Measurements from ENCODE around the gene DIP2C.
"Not testable (repeated sequence)": the region's sequence is repeated elsewhere in the genome, so short reads cannot be mapped to it uniquely, and the experiment has no call there.

Gene DIP2C

DNA sequence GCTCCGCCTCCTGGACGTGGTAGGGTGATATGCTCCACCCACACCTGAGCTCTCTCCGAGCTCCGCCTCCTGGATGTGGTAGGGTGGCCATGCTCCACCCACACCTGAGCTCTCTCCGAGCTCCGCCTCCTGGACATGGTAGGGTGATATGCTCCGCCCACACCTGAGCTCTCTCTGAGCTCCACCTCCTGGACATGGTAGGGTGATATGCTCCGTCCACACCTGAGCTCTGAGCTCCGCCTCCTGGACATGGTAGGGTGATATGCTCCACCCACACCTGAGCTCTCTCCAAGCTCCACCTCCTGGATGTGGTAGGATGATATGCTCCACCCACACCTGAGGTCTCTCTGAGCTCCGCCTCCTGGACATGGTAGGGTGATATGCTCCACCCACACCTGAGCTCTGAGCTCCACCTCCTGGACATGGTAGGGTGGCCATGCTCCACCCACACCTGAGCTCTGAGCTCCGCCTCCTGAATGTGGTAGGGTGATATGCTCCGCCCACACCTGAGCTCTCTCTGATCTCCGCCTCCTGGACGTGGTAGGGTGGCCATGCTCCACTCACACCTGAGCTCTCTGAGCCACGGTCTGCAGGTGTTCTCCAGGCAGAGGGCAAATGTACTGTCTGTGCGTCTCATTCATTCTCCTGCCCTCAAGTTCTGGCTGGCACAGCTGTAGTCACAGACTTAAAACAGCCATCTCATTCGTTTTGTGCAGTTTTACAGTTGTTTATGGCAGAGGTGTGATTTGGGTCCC is 252.4 kb downstream of the DIP2C start:
- DNase-seq, result no peak

DNA sequence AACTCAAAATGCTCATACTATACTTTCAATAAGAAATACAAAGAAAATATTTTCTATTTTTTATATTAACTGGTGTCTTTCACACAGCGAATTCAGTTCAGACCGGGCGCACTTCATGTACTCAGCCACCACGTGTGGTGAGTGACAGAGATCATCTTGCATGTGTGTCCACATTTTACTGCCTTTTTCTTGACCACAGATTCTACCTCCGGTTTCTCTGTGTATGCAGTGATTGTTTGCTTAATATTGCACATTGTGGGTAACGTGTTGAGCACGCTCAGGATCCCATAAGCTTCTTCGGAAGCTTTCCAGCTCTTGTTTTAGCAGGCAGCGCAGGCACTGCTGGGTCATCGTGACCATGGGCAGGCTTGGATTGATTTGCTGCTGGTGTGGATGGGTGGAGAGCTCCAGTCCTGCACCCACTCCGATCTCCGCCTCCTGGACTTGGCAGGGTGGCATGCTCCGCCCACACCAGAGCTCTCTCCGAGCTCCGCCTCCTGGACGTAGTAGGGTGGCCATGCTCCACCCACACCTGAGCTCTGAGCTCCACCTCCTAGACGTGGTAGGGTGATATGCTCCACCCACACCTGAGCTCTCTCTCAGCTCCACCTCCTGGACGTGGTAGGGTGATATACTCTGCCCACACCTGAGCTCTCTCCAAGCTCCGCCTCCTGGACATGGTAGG is 253.3 kb downstream of the DIP2C start:
- DNase-seq, result no peak

DNA sequence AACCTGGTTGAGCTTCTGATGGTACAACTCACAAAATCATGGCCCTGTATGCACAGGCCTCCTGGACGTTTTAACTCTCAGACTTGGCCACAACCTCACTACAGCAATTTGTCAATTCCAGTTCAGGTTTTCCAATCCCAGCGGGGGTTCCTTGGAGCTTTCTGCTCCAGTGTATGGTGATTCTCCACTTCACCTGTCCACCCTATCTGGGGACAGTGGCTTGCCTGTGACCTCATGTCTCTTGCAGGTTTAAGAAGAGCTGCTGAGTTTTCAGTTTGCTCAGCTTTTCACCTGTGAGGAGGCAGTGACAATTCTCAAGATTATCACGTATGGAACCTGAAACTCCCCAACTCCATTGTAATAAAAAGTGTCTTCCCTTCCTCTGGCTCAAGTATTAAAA is 254.1 kb downstream of the DIP2C start:
- DNase-seq, result no peak

DNA sequence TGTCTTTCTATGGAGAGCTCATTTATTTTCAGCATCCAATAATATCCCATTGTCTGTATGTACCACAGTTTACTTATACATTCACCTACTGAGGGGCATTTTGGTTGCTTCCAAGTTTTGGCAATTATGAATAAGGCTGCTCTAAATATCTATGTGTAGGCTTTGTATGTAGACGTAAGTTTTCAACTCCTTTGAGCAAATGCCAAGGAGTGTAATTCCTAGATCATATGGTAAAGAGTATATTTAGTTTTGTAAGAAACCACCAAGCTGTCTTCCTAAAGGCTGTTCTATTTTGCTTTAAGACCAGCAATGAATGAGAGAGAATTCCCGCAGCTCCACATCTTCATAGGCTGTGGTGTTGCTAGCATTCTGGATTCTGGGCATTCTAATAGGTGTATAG is 259.8 kb downstream of the DIP2C start:
- no peak for DNase-seq

DNA sequence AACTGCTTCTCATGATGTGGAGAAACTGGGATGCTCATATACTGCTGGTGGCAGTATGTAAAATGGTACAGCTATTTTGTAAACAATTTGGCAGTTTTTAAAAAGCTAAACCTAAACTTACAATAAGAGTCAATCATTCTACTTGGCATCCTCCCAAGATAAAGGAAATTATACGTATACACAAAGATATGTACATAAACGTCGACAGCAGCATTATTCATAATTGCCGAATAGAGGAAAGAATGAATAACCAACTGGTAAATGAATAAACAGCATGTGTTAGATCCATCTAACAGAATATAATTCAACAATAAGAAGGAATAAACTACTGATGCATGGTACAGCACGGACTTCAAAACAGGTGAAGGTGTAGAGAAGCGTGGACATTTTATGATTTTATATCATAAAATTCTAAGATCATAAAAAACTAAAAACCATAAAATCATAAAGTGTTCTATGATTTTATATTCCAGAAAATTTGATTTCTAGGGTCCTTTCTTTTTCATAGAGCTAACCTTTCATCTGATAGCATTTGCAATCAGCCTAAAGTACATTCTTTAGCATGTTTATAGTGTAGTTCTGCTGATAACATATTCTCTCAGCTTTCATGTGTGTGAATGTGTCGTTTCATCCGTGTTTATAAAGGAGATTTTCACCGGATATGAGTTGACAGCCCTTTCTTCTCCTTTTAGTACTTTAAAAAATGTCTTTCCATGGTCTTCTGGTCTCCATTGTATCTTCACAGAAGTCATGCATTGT is 261.5 kb downstream of the DIP2C start:
- DNase-seq, result no peak

DNA sequence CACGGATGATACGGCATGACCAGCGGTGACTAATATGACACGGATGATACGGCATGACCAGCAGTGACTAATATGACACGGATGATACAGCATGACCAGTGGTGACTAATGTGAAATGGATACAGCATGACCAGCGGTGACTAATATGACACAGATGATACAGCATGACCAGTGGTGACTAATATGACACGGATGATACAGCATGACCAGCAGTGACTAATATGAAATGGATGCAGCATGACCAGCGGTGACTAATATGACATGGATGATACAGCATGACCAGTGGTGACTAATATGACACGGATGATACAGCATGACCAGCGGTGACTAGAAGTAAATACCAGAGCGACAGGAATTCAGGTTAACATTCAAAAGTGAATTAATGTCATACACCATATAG is 264.1 kb downstream of the DIP2C start:
- not testable (repeated sequence) for DNase-seq

DNA sequence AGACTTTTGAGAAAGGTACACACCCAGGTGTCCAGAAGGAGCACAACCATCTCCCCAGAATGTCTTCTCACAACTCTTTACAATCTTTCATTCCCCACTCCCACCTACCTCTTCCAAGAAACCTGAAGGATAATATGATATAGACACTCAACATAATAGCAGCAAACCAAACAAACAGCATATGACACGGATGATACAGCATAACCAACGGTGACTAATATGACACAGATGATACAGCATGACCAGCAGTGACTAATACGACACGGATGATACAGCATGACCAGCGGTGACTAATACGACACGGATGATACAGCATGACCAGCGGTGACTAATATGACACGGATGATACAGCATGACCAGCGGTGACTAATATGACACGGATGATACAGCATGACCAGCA is 264.7 kb downstream of the DIP2C start:
- DNase-seq, result not testable (repeated sequence)

DNA sequence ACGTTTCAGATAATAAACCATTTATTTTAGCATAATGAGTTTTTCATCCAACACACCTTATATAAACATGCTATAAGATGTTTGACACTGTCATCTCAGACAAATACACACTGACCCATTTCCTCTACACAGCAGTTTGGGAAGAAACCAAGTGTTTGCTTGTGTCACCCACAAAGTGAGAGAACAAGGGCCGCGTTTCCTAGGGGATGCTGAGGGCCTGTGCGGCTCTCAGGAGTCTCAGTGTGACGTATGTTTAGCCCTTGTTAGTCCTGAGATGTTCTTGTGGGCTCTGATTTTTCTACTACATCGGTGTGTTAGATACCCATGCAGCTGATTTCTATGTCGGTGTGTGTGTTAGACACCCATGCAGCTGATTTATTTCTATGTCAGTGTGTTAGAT is 266.3 kb downstream of the DIP2C start:
- DNase-seq, result no peak

DNA sequence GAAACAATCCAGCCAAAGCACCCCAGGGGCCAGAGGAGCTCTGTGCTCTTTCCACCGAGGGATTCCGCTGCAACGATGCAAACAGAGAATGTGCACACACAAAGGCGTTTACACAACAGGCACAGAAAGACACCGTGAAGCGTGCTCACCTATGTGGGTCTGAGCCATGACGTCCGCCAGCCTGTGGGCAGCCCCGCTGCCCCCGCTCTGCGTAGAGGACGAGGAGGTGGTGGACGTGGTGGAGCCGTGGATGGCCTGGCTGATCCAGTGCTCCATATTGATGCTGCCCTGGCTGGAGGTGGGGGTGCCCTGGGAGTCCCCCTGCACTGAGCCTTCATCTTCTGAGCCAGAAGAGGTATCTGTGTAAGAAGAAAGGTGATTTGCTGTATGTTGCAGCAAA is 266.8 kb downstream of the DIP2C start:
- no peak for DNase-seq

DNA sequence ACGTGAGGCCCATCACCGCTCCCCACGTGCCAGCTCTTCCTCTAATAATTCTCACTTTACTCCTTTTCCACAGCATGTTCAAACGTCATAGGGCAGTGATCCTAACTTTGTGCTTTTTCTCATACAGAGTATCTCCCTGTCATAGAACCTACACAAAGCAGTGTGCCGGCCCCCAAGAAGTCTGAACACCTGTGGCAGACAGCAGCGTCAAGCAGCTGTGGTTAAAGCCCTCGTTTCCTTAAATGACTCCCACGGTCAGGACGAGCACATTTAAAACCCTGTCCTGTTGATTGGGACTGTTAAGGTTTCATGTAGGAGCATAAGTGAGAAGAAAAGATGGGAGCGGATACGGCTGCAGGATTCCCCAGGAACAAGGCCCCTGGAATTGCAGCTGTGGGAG is 267.2 kb downstream of the DIP2C start:
- DNase-seq, result no peak

DNA sequence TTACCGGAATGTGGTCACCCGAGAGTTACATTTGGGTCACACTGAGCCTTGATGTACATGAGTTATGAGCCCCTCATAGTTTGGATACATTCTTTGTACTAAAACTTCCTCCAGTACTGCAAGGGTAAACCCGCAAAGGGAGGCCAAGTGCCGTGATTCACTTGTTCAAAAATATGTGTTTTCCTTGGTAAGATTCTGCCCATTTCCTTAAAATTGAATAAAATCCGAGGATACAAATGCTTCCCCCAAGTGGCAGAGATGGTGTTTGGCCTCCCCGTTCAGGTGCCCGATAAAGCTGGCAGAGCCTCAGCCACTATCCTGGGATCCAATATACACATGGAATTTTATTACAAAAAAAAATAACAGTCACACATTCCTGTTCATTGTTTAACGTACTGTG is 268.3 kb downstream of the DIP2C start:
- no peak for DNase-seq

DNA sequence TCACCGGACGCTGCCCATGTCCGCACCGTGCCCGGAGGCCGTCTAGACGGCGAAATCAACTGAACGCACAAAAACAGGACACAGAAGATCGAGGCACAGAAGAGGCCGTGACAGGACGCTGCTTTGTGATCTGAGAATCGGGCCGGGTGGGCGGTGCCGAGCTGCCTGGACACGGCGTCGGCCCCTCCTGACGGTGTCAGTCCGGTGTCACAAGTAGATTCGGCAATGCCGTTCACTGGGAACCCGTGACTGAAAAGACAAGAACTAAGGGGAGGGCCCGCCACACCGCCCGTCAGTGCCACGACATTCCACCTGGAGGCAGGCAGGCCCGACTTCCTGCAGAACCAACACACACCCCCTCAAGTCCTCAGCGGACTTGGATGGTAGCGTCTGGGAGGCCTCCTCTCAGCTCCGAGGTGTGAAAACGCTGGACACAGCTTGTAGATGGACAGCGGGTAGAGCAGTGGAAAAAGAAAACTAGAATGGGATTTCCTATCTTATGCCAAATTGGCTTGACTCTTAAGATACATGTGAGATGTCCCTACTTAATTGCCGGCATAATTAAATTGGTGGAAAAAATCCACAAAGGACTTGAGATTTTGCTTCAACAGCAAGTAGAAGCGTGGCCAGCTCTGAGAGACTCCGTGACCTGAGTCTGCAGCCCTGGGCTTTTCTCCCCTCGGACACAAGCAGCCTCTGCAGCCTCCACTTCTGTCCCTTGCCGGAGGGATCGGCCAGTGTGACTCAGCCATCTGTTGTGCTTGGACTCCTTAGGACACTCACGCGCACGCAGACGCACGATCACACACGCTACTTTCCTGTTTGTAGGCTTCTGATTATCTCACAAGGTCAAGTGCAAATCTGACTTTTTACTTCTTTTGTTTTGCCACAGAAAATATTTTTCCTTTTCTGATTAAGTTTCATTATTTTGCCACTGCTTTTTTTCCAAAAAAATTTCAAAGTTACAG is 269.0 kb downstream of the DIP2C start:
- no peak for DNase-seq

DNA sequence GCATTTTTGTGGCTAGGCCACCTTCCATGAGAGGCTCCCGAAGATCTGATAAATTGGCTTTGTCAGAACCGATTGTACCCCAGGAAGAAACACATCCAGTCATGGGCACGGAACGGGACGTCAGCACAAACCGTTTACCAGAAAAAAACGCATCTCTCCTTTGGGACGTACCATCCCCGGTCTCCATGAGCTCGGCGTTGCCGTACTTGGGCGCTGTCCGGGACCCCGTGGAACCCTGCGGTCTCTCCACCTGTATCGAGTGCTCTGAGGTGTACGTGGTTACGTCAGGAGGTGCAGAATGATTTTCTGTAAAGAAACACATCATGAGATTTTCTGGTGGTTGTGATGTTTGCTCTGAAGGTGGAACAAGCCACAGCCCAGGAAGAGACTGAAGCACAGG is 270.6 kb downstream of the DIP2C start:
- no peak for DNase-seq

DNA sequence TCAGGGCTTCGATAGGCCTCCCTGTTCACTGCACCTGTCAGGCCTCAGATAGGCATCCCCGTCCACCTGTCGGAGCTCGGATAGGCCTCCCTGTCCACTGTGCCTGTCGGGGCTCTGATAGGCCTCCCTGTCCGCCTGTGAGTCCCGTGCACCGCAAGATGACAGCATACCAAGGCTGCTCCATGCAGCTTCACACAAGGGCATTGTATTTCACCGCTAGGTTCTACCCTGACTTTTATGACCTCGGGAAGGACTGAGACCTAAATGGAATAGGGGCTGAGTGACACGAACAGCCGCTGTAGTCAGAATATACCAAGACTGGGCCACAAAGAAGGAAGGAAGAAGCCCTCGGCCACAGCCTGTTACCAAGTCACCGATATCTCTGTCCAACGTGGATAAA is 271.2 kb downstream of the DIP2C start:
- DNase-seq, result no peak

DNA sequence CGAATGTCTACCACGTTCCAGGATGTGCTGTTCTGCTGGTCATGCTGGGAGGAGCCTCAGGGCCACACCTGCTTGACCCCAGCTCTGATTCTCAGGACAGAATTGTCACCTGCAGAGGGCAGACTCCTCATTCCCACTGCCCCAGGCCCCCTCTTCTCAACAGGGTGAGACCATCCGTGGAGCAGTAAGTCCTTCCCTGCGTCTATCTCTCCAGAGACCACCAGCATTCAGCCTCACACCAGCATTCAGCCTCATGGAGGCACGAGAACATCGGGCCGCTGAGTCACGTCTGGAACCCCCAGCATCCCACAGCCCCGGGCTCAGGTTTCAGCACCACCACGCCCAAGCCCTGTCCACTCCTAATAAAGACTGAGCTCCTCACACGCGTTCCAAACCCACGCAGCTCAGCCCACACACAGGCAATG is 273.4 kb downstream of the DIP2C start:
- no peak for DNase-seq

DNA sequence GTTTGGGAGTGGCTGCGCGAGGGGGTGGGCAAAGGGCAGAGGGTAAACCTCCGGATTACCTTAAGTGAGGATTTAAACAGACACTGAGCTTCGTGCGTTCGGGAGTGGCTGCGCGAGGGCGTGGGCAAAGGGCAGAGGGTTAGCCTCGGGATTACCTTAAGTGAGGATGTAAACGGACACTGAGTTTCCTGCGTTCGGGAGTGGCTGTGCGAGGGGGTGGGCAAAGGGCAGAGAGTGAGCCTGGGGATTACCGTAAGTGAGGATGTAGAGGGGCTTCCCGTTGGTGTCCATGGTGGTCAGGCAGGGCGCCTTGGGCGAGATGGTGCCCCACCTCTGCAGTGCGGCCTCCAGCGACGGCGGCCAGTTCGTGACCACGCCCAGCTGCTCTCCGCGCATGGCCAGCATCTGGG is 275.8 kb downstream of the DIP2C start:
- no peak for DNase-seq

DNA sequence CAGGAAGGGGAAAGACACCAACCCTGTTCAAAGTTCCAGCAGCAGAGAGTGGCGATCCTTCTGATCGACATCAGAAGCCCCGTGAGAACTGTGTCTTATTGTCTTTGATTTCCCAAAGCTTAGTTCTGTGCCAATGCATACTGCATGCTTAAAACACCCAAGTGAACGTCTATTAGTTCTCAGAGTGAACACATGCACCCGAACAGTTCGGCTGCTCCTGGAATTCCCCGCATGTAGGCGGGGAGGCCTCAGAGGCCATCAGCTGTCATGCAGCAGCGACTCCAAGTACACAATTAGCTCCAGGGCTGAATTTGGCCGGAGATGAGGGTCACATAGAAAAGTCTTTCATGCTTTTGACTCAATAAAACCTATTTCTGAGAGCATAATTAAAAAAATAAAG is 277.4 kb downstream of the DIP2C start:
- DNase-seq, result no peak

DNA sequence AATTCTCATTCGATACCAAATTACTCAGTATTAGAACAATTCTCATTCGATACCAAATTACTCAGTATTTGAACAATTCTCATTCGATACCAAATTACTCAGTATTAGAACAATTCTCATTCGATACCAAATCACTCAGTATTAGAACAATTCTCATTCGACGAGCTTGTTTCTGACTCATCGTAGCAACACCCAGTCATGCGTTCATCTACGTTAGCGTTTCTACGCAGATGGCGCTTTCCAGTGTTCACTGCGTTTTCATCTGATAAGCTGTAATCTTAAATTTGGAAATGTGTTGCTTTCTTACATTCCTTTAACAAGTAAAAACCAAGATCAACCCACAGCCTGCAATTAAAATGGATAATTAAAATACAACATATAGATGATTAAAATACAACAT is 277.9 kb downstream of the DIP2C start:
- DNase-seq, result no peak

DNA sequence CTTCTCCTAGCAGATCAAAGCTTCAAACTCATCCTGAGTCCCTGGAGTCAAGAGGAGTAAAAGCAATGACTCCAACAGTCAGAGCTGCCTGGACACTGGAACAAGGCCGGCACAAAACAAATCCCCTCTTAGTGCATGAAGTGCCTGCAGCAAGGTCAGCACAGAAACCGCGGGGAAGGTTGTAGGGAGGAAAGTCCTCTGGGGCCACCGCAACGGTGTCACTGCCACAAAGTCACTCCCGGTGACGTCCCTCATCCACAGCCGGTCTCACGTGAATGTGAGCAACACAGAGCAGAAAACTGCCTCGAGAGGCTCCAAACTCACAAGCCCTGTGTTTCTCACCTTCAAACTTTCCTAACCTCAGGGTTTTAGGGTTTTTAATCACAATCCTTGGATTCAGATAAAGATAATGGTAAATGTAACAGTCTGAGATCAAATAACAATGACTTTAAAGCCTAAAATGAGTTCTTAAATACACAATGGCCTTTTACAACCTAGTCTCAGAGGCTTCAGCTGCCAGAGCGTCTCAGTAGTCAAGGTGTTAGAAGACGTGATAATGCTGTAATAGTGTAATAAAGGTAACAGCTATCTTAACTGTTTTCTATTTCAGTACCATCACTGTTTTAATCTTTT is 279.9 kb downstream of the DIP2C start:
- no peak for DNase-seq

DNA sequence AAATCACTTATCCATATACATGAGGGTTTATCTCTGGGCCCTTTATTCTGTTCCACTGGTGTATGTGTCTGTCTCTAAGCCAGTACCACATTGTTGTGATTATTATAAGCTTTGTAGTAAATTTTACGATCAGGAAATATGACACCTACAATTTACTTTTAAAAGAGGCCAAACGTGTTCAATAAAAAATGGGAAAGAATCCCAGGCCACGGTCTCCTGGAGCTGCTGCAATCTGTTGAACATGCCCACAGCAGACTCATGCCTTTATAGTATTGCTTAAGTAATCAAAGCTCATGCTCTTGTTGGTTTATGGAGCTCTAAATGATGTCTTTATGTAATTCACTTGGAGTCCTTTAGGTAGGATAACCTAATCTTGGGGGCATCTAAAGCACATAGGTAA is 281.2 kb downstream of the DIP2C start:
- no peak for DNase-seq

DNA sequence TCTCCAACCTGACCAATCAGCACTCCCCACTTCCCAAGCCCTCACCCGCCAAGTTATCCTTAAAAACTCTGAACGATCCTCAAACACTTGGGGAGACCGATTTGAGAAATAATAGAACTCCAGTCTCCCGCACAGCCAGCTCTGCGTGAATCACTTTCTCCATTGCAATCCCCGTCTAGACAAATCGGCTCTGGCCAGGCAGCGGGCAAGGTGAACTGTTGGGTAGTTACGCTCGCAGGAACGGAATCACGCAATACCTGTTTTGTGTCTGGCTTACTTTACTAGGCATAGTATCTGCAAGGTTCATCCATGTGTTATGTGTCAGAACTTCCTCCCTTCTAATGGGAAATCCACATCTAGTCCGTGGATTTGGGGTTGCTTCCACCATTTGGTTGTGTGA is 282.5 kb downstream of the DIP2C start:
- no peak for DNase-seq

DNA sequence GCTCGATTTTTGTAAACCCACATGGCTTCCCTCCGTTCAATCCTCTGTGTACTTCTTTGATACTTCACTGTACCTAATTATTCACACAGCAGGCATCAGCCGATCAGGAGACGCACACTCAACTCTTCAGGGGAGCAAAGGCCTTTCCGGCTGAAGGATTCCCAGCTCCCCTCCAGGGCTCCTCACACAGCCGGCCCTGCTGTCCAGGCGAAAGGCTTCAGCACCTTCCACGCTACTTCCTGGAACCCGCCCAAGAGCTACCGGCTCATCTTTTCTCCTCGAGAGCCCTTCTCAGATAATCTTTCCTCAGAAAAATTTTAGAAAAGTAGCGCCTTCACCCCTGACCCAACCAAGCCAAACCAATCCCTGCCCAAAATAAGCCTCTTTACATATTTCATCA is 283.8 kb downstream of the DIP2C start:
- no peak for DNase-seq

Data from DMS79 treated with DMSO at 0.1 percent for 48 hours (cell line).